Fibroblast of mammary gland (primary cell): ENCODE data around the gene JAZF1.
A peak's percentile ranks its signal among the peaks of the same experiment; 100 is the strongest.

ENCODE experiments used
- DNase-seq: peaks from one replicate; pipeline ENCODE4 v3.0.0-alpha.2; 2010; ENCODE audit warnings: low read depth
- H3K4me3 ChIP-seq: 2 replicates; pipeline ENCODE4 v1.5.1; 2011; ENCODE audit warnings: low read depth, mild to moderate bottlenecking, low read length, moderate library complexity; ENCODE audit not compliant: control insufficient read depth
- TF ChIP-seq, protein P1 (sequence below): conservative IDR thresholded peaks from 2 replicates; pipeline ENCODE4 v1.5.1; 2011; ENCODE audit warnings: low read depth, low read length, inconsistent platforms; ENCODE audit not compliant: control insufficient read depth, insufficient read depth

Gene JAZF1

DNA sequence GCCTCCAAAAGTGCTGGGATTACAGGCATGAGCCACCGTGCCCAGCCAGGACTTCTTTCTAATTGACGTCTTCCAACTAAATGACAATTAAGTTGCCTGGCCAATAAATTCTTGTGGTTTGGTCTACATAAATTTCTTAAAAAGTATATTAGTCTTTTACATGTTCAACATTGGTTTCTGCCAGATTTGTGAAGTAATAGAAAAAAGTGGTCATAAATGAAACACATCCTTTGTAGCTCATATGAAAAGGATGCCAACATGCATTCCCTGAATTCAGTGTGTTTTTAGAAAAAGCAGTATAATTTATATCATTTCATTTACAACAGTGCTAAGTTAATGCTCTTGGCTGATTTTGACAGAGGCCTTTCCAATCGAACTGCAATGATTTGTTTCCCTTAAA lies 225.6 kb downstream of the JAZF1 start:
- no peak overlapping the region for H3K4me3 ChIP-seq
- TF ChIP-seq, protein P1, sequence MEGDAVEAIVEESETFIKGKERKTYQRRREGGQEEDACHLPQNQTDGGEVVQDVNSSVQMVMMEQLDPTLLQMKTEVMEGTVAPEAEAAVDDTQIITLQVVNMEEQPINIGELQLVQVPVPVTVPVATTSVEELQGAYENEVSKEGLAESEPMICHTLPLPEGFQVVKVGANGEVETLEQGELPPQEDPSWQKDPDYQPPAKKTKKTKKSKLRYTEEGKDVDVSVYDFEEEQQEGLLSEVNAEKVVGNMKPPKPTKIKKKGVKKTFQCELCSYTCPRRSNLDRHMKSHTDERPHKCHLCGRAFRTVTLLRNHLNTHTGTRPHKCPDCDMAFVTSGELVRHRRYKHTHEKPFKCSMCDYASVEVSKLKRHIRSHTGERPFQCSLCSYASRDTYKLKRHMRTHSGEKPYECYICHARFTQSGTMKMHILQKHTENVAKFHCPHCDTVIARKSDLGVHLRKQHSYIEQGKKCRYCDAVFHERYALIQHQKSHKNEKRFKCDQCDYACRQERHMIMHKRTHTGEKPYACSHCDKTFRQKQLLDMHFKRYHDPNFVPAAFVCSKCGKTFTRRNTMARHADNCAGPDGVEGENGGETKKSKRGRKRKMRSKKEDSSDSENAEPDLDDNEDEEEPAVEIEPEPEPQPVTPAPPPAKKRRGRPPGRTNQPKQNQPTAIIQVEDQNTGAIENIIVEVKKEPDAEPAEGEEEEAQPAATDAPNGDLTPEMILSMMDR: no peak
- DNase-seq: no peak

DNA sequence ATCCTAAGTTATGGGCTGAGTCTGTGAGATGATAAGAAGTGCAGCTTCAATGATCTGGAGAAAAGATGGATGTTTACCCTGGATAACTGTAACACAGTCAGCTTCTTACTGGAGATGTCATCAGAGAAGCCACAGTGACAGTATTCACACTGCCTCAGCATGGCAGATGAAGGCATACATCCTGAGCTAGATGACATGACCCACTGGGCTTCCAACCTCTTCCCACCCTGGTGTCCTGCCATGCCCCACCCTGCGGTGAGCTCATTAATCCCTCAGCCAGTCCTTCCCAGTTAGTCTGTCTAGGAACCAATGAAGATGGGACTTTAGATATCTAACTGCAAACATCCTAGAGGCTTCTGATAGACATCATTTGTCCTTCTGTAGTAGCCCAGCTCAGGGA lies 226.8 kb downstream of the JAZF1 start:
- TF ChIP-seq, protein P1: no peak
- DNase-seq: peak; percentile 19
- H3K4me3 ChIP-seq: no peak overlapping the region

DNA sequence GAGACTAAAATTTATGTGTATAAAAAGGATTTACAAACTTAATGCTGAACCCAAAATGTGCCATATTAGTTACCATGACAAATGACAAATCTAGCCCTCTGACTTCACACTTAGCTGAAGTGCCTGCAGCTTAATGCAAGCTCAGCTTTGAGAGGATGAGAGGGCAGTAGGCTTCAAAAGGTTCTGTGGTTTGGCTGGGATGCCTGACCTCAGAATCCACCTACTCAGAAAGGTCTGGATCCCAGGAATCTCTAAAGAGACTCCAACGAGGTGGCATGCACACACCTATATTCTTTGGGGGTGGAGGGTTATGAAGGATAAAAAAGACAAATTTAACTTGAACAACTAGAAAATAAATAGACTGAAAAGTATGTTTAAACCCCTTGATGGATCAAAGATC lies 227.2 kb downstream of the JAZF1 start:
- DNase-seq: peak; percentile 14
- TF ChIP-seq, protein P1: no peak
- H3K4me3 ChIP-seq: no peak overlapping the region

DNA sequence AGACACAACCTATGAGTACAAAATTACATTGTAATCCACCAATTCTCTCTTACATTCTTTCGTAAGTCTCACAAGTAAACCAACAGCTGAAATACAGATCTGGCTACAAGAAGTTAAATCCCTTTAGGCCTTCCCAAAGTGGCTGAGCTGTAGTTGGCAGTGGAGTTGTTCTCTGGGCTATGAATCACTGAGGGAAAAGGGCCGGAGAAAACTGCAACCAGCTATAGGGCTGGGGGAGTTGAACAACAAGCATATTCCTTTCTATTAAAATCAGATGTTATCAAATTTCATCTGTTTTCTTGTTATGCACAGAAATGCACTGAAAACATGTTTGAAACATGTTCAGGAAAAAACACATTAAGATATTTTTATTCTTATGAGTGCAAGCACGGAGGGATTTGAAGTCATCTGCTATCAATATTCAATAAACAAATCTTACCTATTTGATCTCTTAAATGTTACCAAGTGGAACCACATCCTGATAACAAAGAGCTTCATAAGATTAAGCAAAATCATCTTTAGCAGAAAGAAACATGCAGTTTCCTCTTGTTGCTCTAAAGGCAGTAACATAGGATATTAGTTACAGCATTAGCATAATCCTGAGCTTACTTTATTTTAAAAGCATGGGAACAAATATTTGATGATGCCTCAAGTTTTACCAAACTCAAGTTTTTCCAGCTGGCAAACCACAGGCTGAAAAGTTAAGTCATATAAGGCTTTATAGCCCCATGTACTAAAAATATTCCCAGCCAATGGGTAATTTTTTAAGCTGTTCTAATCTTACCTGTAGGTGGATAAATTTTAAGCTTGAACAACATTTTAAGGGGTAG lies 227.9 kb downstream of the JAZF1 start:
- no peak overlapping the region for H3K4me3 ChIP-seq
- TF ChIP-seq, protein P1: no peak
- peak; percentile 86 for DNase-seq

DNA sequence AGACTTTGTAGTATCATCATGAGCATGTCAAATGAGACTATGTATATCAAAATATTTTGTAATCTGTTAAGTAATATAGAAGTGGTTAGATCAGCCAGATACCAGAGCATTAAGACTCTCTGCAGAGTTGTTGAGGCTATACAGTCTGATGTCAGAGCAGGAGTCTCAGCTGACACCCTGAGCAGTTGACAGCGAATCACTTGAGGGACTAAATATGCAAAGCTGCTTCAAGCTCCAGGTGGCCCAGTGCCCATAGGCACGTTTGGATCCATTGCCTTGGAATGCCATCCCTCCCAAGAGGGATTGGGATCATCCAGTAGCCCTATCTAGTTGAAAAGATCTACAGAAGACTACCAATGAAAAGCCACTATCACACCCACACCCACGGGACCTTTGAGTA lies 230.5 kb downstream of the JAZF1 start:
- TF ChIP-seq, protein P1: no peak
- no peak overlapping the region for H3K4me3 ChIP-seq
- DNase-seq: no peak

DNA sequence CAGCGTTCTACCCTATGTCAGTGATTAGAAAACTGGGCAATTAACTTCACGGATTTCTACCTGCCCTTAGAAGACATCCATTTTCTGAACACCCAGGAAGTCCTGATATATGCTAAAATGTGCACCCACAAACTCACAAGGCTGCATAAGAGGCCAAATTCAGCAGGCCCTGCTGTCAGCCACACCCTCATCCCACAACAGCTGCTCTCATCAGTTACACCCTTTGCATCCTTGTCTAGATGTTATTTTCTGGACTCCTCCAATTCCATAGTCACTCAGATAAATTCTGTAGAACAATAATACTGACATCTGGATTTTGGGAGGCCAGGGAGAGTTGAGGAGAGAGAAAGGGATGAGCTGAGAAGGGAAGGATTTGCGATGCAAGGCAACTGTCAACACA lies 231.7 kb downstream of the JAZF1 start:
- H3K4me3 ChIP-seq: no peak overlapping the region
- TF ChIP-seq, protein P1: no peak
- no peak for DNase-seq
